Sigmoid colon (tissue), 7 donors: ENCODE data around the gene PPARA. TPM values are rescaled to one million over a fixed set of nuclear protein-coding genes. Genes with fewer than 3 reads are reported as not detected.

ENCODE experiments used
- DNase-seq: peaks from one replicate; pipeline ENCODE4 v3.0.0-alpha.2; 2019
- H3K27ac ChIP-seq, 4 donors: fragments of 200-600 bp; sonication (generic); one replicate each; pipeline ENCODE4 v1.5.1; 2016 to 2019; ENCODE audit warnings: mild to moderate bottlenecking in 1 of 4
- H3K27me3 ChIP-seq, 3 donors: fragments of 200-600 bp; sonication (generic); one replicate each; pipeline ENCODE4 v1.5.1; 2019; ENCODE audit warnings: mild to moderate bottlenecking in 1 of 3
- H3K36me3 ChIP-seq, 4 donors: fragments of 200-600 bp; sonication (generic); one replicate each; pipeline ENCODE4 v1.5.1; 2016 to 2019
- H3K4me1 ChIP-seq, 4 donors: fragments of 200-600 bp; sonication (generic); one replicate each; pipeline ENCODE4 v1.5.1; 2017 to 2019
- H3K4me3 ChIP-seq, 4 donors: fragments of 200-600 bp; sonication (generic); one replicate each; pipeline ENCODE4 v1.5.1; 2017 to 2019; ENCODE audit warnings: mild to moderate bottlenecking in 2 of 4, moderate library complexity in 1 of 4
- H3K9me3 ChIP-seq, 4 donors: fragments of 200-600 bp in 3 of 4; sonication (generic) in 3 of 4; one replicate each; pipeline versions ENCODE4 v1.5.1 to v1.6.1; 2013 to 2019
- EP300 ChIP-seq, 4 donors: sonication (generic); formaldehyde crosslinking; IDR thresholded peaks; one replicate each; pipeline ENCODE4 v1.6.1; 2017; ENCODE audit warnings: antibody characterized with exemption in 4 of 4
- POLR2A ChIP-seq, 2 donors: fragments of 450-650 bp; IDR thresholded peaks; one replicate each; pipeline ENCODE4 v1.6.1; 2016; ENCODE audit warnings: antibody characterized with exemption in 2 of 2, mild to moderate bottlenecking in 2 of 2, moderate library complexity in 2 of 2
- POLR2AphosphoS5 ChIP-seq, 4 donors: sonication (generic); formaldehyde crosslinking; IDR thresholded peaks; one replicate each; pipeline ENCODE4 v1.6.1; 2017; ENCODE audit warnings: antibody characterized with exemption in 4 of 4
- WGBS, 2 donors: extraction: QIAGEN DNeasy Blood & Tissue Kit; methylation state at CpG; one replicate each; pipeline ENCODE4 v1.1.7; 2013; 5-methylcytosine and 5-hydroxymethylcytosine counted together
- intact Hi-C: fragments of 100-400 bp; cut with DNase I; formaldehyde crosslinking; loops from one replicate; pipeline ENCODE4 v1.15.1; 2023
- polyA plus RNA-seq, 3 donors: library from polyadenylated mRNA; stranded (reverse); fragments of 200-250 nt; gene quantifications; one replicate each; pipeline ENCODE4 v1.2.3, GENCODE V29; 2013
- total RNA-seq, 4 donors: library from RNA; depleted of rRNA; stranded (reverse); fragments of >200 nt; gene quantifications; one replicate each; pipeline ENCODE4 v1.1.0, GENCODE V29; 2016
- TF ChIP-seq, protein P1 (sequence below), 4 experiments: fragments of 450-650 bp in 3 of 4; fragments of 200-600 bp in 1 of 4; IDR thresholded peaks; one replicate each; pipeline ENCODE4 v1.5.1; 2016 to 2019; ENCODE audit warnings: antibody characterized with exemption in 4 of 4, mild to moderate bottlenecking in 3 of 4, moderate library complexity in 2 of 4
- donor health status: healthy with polysubstance abuse.
- donor health status: Bipolar disorder and iron deficiency.
- donor health status: healthy.

The PPARA gene
- total and polyA plus RNA-seq, 7 donors, result 7.8 to 22.7 (median 20.1) TPM

DNA sequence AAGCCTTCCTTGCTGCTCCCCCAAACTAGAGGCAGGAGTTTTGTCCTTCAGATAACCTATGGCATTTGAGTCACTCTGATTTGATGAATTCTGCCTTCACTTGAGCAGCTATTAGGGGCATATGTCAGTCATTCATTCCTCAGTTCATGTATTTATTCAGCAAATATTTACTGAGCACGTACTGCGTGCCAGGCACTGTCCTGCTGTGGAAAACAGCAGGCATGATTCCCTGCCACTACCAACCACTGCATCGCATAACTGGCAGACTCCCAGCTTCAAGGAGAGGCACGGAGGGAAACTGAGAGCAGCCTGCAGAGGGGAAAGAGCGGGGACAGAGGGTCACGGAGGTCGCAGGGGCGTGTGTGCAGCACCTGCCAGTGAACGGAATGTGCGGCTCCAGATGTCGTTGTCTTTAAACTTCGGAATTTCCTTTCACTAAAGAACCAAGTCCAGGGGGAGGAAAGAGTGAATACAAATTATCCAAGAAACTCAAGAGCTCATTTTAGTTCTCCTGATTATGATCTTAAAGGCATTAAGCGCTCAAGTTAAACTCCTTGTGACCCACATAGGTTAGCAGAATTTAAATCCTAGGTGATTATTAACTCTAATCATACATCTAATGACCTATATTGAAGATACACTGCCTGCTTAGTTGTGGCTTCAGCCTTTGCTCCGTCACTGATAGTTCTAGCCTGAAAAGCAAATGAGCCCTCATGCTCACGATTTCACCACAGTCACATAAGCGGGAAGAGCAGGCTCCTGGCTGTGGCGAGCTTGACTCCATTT, 12.6 kb downstream of the PPARA start:
- no peak for DNase-seq
- TF ChIP-seq, protein P1, sequence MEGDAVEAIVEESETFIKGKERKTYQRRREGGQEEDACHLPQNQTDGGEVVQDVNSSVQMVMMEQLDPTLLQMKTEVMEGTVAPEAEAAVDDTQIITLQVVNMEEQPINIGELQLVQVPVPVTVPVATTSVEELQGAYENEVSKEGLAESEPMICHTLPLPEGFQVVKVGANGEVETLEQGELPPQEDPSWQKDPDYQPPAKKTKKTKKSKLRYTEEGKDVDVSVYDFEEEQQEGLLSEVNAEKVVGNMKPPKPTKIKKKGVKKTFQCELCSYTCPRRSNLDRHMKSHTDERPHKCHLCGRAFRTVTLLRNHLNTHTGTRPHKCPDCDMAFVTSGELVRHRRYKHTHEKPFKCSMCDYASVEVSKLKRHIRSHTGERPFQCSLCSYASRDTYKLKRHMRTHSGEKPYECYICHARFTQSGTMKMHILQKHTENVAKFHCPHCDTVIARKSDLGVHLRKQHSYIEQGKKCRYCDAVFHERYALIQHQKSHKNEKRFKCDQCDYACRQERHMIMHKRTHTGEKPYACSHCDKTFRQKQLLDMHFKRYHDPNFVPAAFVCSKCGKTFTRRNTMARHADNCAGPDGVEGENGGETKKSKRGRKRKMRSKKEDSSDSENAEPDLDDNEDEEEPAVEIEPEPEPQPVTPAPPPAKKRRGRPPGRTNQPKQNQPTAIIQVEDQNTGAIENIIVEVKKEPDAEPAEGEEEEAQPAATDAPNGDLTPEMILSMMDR (IDR thresholded peaks at IDR 0.05), result no peak
- TF ChIP-seq POLR2AphosphoS5 (IDR thresholded peaks at IDR 0.05), result no peak
- TF ChIP-seq POLR2A (IDR thresholded peaks at IDR 0.05), result no peak
- no peak for TF ChIP-seq EP300 (IDR thresholded peaks at IDR 0.05)
- Histone ChIP-seq H3K9me3 (no peaks in the 10 kb centered on the region), H3K27me3 (no peaks in the 10 kb centered on the region), H3K36me3 (no peaks in the 10 kb centered on the region), H3K4me1 (no peaks in the 10 kb centered on the region), H3K27ac (no peak overlapping the region), H3K4me3 (no peak overlapping the region)
- intact Hi-C loops, result no loop called here
- 51 to 77% methylated on average over 17 of the region's 17 CpGs for WGBS, 2 donors

DNA sequence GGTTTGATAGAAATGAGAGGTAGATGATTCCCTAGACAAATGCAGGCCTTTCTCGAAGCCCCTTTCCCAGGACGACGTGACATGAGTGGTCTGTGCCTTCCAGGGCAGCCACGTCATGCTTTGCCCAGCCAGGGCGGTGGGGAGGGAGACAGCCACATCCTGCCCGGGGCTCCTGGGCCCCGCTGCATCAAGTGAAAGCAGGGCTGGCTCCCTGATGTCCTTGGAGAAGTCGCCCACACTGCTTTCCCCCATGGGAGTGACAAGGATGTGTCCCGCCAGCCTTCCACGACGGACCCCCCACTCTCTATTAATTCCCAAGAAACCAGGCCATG, 13.2 kb downstream of the PPARA start:
- Histone ChIP-seq H3K27me3 (no peaks in the 10 kb centered on the region), H3K4me1 (no peaks in the 10 kb centered on the region), H3K27ac (no peak overlapping the region), H3K4me3 (no peak overlapping the region), H3K36me3 (no peaks in the 10 kb centered on the region), H3K9me3 (no peaks in the 10 kb centered on the region)
- TF ChIP-seq POLR2AphosphoS5 (IDR thresholded peaks at IDR 0.05), result no peak
- TF ChIP-seq, protein P1 (IDR thresholded peaks at IDR 0.05), result no peak
- TF ChIP-seq POLR2A (IDR thresholded peaks at IDR 0.05), result no peak
- no peak for TF ChIP-seq EP300 (IDR thresholded peaks at IDR 0.05)
- 79 to 91% methylated on average over 11 of the region's 11 CpGs for WGBS, 2 donors
- DNase-seq, result no peak
- intact Hi-C loops, result no loop called here

DNA sequence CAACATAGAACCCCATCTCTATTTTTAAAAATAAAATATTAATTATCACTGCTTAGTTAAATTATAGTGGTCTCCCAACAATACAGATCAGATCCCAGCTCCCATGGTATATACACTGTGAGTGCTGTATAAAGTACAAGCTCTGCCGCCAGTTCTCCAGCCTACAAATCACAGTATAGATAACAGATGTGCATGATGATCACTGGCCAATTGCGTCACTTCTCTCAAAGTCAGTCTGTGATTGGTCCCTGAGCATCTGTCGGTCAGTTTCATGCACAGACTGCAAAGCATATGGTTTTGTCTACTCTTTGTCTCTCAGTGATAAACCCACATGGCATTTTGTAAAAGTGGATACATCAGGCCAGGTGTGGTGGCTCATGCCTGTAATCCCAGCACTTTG, 15.7 kb downstream of the PPARA start:
- TF ChIP-seq POLR2AphosphoS5 (IDR thresholded peaks at IDR 0.05) (no peak), POLR2A (IDR thresholded peaks at IDR 0.05) (no peak), EP300 (IDR thresholded peaks at IDR 0.05) (no peak)
- TF ChIP-seq, protein P1 (IDR thresholded peaks at IDR 0.05), result no peak
- H3K4me1 ChIP-seq, result peaks cover 0 to 6% (median 4%) of the 10 kb centered on the region in 4 donors
- intact Hi-C loops, result no loop called here
- WGBS, 2 donors, result 93 to 97% methylated on average over 3 of the region's 3 CpGs
- no peak for DNase-seq
- no peaks in the 10 kb centered on the region for H3K27me3 ChIP-seq
- no peak overlapping the region for H3K4me3 ChIP-seq
- H3K27ac ChIP-seq, result no peak overlapping the region
- H3K9me3 ChIP-seq, result no peaks in the 10 kb centered on the region
- H3K36me3 ChIP-seq, result no peaks in the 10 kb centered on the region

DNA sequence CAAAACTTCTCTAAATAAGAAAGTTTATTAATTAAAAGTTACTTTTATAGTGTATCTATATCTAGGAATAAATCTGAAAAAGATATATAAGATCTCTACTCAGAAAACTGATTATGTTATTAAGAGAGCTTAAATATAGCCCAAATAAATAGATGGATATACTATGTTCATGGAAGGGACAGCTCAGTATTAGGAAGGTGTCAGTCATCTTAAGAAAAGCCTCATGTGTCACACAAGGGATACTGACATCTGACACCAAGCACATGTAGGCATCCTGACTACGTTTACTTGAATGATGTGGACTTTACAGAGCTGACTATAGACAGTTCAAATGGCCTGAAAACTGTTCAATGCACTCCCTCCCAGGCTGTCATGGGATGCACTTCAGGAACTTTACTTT, 19.3 kb downstream of the PPARA start:
- Histone ChIP-seq H3K4me3 (no peak overlapping the region), H3K27me3 (no peaks in the 10 kb centered on the region), H3K9me3 (no peaks in the 10 kb centered on the region), H3K27ac (no peak overlapping the region), H3K4me1 (peaks cover 0 to 22% (median 14%) of the 10 kb centered on the region in 4 donors), H3K36me3 (no peaks in the 10 kb centered on the region)
- intact Hi-C loops, result no loop called here
- no peak for TF ChIP-seq POLR2A (IDR thresholded peaks at IDR 0.05)
- no peak for TF ChIP-seq EP300 (IDR thresholded peaks at IDR 0.05)
- TF ChIP-seq, protein P1 (IDR thresholded peaks at IDR 0.05), result no peak
- WGBS, 2 donors, result 90 to 93% methylated on average over 1 of the region's 1 CpG
- DNase-seq, result no peak

DNA sequence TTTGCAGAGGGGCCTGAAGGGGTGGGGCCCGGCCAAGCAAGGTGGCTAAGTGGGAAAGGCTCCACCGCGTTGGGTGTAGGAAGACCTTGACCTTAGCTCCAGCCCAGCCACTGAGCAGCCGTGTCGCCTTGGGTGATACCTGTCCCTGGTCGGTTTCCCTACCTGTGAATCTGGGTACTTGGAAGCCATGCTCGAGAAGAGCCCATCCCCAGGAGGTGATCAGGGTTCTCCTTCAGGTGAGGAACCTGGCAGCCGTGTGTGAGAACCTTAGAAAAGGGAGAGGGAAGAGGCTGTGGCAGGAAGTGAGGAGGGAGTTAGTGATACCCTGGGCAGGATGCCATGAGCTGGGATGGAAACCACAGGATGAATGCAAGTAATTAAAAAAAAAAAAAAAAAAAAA, 21.6 kb downstream of the PPARA start:
- 24 to 59% methylated on average over 8 of the region's 8 CpGs for WGBS, 2 donors
- peaks cover 0 to 22% (median 14%) of the 10 kb centered on the region in 4 donors for H3K4me1 ChIP-seq
- DNase-seq, result no peak
- intact Hi-C loops, result no loop called here
- H3K9me3 ChIP-seq, result no peaks in the 10 kb centered on the region
- H3K4me3 ChIP-seq, result no peak overlapping the region
- H3K27me3 ChIP-seq, result no peaks in the 10 kb centered on the region
- no peaks in the 10 kb centered on the region for H3K36me3 ChIP-seq
- TF ChIP-seq EP300 (IDR thresholded peaks at IDR 0.05), result no peak
- TF ChIP-seq POLR2A (IDR thresholded peaks at IDR 0.05), result no peak
- no peak for TF ChIP-seq POLR2AphosphoS5 (IDR thresholded peaks at IDR 0.05)
- TF ChIP-seq, protein P1 (IDR thresholded peaks at IDR 0.05), result no peak
- H3K27ac ChIP-seq, result no peak overlapping the region
